A549 (cell line): ENCODE results near the gene UROC1.

Experiments
- MYC ChIP-seq: IDR thresholded peaks from 2 replicates; pipeline ENCODE4 v1.6.1; 2012; ENCODE audit warnings: mild to moderate bottlenecking, inconsistent platforms, low read length, improper control_type of control experiment, borderline replicate concordance
- NR3C1 ChIP-seq: fragments of >200 bp; sonication (Bioruptor Twin); formaldehyde crosslinking; IDR thresholded peaks from 3 replicates; pipeline ENCODE4 v1.6.1; 2017
- POLR2A ChIP-seq: IDR thresholded peaks from 2 replicates; pipeline ENCODE4 v1.6.1; 2012; ENCODE audit warnings: mild to moderate bottlenecking, low read length
- RAD21 ChIP-seq, 2 experiments: fragments of >200 bp in 1 of 2; sonication (Bioruptor Twin) in 1 of 2; formaldehyde crosslinking in 1 of 2; IDR thresholded peaks in 1 of 2; conservative IDR thresholded peaks in 1 of 2; 2 replicates in 1 of 2; 3 replicates in 1 of 2; pipeline ENCODE4 v1.6.1; 2012 to 2018; ENCODE audit warnings: inconsistent platforms in 1 of 2
- TF ChIP-seq, protein P1 (sequence below): fragments of >200 bp; sonication (Bioruptor Twin); formaldehyde crosslinking; IDR thresholded peaks from 3 replicates; pipeline ENCODE4 v1.5.1; 2016
- TF ChIP-seq, protein P2 (sequence below): fragments of 450-650 bp; IDR thresholded peaks from 2 replicates; pipeline ENCODE4 v1.6.1; 2014; ENCODE audit warnings: antibody characterized with exemption

DNA sequence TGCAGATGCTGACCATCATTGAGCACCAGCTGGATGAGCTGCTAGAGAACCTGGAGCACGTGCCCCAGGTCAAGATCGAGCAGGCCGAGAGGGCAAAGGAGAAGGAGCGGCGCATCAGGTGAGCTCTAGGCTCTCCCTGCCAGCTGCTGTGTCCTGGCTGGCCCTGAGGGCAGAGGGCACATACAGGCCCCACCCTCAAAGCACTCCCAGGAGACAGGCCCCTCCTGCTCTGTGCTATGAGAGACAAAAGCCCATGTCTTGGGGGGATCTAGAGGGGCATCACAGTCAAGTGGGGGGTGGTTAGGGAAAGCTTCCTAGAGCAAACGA lies 83.3 kb downstream of the UROC1 start:
- TF ChIP-seq, protein P1, sequence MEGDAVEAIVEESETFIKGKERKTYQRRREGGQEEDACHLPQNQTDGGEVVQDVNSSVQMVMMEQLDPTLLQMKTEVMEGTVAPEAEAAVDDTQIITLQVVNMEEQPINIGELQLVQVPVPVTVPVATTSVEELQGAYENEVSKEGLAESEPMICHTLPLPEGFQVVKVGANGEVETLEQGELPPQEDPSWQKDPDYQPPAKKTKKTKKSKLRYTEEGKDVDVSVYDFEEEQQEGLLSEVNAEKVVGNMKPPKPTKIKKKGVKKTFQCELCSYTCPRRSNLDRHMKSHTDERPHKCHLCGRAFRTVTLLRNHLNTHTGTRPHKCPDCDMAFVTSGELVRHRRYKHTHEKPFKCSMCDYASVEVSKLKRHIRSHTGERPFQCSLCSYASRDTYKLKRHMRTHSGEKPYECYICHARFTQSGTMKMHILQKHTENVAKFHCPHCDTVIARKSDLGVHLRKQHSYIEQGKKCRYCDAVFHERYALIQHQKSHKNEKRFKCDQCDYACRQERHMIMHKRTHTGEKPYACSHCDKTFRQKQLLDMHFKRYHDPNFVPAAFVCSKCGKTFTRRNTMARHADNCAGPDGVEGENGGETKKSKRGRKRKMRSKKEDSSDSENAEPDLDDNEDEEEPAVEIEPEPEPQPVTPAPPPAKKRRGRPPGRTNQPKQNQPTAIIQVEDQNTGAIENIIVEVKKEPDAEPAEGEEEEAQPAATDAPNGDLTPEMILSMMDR: no peak
- TF ChIP-seq POLR2A (no peak), MYC (no peak), RAD21 (conservative IDR thresholded peaks at IDR 0.05 in 1 of 2, IDR thresholded peaks at IDR 0.05 in 1 of 2) (no peak), NR3C1 (no peak)
- TF ChIP-seq, protein P2, sequence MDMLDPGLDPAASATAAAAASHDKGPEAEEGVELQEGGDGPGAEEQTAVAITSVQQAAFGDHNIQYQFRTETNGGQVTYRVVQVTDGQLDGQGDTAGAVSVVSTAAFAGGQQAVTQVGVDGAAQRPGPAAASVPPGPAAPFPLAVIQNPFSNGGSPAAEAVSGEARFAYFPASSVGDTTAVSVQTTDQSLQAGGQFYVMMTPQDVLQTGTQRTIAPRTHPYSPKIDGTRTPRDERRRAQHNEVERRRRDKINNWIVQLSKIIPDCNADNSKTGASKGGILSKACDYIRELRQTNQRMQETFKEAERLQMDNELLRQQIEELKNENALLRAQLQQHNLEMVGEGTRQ: no peak
